HUDEP-2 (cell line): ENCODE results near the gene FECH.

Experiments
- DNase-seq, 76 experiments: peaks; one replicate each; lab custom pipeline; 2025; ENCODE audit not compliant: unreplicated experiment in 76 of 76; lab: John Stamatoyannopoulos, UW

FECH gene

DNA sequence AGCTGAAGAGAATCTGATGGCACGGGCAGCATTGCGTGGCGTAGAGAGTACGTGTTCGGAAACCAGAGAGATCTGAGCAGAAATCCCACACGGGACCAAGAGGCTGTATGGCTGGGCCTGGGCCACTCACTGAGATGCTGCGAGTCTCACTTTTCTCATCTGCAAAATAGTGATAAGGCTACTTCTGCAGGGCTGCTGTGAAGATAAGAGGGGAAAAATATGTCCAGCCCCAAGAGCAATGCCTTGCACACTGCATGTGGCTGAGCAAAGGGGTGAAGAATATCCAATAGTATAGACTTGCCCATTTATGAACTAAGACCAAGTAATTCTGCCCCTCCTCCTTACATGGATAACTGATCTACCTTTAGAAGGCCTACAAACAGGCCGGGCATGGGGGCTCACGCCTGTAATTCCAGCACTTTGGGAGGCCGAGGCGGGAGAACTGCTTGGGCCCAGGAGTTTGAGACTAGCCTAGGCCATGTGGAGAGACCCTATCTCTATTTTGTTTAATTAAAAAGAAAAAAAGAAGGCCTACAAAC lies 3.1 kb downstream of the FECH start:
- peak in 75 of 76 experiments; percentile 23 to 99 (median 89) for DNase-seq

DNA sequence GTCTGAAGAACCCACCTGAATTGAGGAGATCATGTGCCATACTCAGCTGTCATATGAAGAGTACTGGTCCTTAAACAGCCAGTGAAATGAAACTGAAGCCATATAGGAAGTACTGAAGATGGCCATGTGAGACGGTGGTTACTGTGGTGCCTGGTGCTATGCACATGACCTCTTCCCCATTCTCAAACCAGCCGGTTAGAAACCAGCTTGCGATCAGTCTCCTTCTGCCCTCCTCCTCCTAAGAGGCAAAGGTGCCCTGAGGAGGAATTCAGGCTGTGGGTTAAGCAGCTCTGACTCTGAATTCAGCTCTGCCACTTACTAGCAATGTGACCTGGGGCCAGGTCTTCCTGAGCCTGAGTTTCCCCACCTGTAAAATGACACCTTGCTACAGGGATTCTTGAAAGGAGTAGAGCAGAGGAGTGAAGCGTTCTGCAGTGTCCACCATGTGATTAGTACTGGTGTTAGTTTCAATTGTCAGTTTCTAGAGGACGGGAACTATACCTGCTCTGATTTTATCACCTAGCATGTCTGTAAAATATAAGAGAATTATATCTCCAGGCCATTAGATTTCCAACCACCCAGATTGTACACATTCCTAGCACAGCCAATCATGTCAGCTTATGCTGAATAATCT lies 5.1 kb downstream of the FECH start:
- DNase-seq, result peak in 9 of 76 experiments; percentile 8 to 55 (median 20)

DNA sequence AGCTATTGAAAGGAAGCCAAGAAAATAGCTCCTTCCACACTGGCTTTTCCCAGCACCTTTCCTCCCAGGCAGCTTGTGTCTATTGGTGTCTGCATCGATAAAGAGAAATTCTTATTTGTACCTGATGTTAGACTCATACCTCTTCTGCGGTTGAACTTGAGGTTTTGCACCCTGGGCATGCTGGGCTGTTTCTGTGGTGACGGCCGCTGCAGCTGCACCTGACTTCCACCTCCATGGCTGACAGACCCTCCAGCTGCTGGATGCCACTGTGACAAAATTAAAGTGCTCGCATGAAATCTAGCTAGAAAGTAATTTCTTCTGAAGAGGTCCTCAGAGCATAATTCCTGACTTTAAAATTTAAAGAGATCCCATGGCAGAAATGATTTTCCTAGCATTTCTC lies 6.6 kb downstream of the FECH start:
- no peak for DNase-seq

GRCh38 chr18:57576316-57576715 lies 10.2 kb downstream of the FECH start:
- no peak for DNase-seq

GRCh38 chr18:57575542-57575941 lies 11.0 kb downstream of the FECH start:
- no peak for DNase-seq

- DNase-seq, result no peak
Observed at GRCh38 chr18:57574866-57575265, 11.6 kb downstream of the FECH start.

- DNase-seq, result no peak
Observed at GRCh38 chr18:57570162-57570561, 16.3 kb downstream of the FECH start.

DNA sequence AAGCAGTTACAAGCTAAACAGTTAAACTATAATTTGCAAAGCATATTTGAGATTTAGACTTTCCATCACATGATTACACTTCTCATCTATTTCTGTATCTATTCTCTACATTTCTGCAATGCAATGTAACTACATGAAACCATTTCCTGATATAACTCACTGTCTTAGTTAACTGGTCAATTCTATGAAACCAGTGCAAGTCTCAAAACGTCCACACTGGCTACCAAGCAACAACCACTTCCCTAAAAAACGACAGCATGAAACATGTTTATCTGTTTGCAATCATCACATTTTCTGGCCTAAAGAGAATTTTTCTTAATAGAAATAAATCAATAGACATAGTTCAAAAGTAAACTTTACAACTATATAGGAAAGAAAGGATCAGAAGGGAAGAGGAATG lies 17.4 kb downstream of the FECH start:
- DNase-seq, result no peak

- DNase-seq, result peak in 37 of 76 experiments; percentile 3 to 72 (median 30)
Observed at GRCh38 chr18:57561728-57562423, 24.6 kb downstream of the FECH start.

GRCh38 chr18:57561261-57561660 lies 25.2 kb downstream of the FECH start:
- DNase-seq, result no peak

GRCh38 chr18:57559314-57559713 lies 27.2 kb downstream of the FECH start:
- DNase-seq, result no peak

- DNase-seq, result no peak
Observed at GRCh38 chr18:57555134-57555533, 31.4 kb downstream of the FECH start.

DNA sequence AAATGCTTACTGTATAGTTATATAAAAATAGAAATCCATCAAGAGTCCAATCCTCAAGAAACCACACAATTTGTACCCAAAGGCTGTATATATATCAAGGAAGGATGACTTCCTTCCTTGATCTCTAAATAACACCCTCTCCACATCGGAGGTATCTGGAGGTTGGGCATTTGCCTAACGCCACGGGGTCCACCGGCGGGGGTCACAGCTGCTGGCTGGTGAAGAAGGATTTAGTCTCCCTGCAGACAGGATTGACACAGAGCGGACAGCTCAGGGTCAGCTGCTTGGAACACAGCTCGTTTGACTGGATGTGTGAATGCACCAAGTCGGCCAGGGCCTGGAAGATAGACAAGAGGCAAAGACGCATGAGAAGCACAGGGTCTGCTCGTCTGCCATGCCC lies 36.0 kb downstream of the FECH start:
- no peak for DNase-seq

- DNase-seq, result peak in 1 of 76 experiments; percentile 6
Observed at GRCh38 chr18:57547260-57547659, 39.2 kb downstream of the FECH start.

- DNase-seq, result no peak
Observed at GRCh38 chr18:57544936-57545660, 41.4 kb downstream of the FECH start.

- DNase-seq, result no peak
Observed at GRCh38 chr18:57543560-57543959, 42.9 kb downstream of the FECH start.

- no peak for DNase-seq
Observed at GRCh38 chr18:57542812-57543427, 43.6 kb downstream of the FECH start.

DNA sequence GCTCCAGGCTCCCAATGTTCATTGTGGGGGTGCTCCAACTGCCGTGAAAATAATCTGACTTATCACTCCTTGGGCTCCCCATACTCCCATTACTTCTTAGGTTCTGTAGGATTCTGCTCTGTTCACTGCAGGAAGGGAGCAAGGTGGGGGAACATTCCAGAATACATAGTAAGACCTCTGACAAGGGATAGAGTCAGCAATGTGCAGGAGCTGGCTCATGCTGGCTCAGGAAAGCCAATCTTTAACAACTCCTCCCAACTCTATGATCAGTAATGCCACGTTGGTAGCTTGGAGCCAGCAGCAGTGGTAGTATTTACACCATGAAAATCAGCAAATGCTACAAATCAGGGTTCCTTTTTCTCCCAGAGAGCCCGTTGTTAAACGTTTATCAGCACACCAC lies 44.4 kb downstream of the FECH start:
- DNase-seq, result no peak

DNA sequence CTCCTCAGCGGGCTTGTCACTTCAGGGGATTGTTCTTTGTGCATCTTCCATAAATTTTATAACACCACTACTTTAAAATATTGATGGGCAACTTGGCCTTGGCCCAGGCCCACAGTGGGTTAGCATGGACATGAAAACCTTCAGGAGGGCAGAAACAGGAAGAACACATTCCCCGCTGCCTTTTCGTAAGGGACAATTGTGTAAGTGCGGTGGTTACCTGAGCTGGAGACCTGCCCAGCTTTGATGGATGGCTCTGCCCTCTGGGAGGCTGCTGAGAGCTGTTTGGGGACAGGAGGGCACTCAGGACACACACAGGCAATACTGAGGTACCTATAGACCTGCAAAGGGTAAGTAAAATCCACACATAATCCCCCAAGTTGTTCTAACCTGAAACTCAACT lies 46.8 kb downstream of the FECH start:
- DNase-seq, result no peak

DNA sequence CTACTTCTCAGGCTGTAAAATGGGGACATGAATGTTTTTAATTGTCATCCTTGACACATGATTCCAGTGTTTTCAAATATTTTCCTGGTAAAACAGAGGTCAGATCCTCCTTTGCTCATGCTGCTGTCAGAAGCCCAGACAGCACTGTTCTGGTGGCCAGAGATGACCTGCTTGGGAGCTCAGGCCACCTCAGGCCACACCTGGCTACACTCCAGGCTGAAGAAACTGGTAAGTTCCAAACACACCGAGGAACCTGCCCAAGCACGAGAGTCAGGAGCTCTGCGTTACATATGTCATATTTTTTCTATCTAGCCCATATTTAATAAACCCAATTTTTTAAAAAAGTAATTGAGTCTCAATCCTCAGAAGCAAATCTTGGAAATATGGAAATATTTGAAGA lies 47.9 kb downstream of the FECH start:
- DNase-seq, result no peak

DNA sequence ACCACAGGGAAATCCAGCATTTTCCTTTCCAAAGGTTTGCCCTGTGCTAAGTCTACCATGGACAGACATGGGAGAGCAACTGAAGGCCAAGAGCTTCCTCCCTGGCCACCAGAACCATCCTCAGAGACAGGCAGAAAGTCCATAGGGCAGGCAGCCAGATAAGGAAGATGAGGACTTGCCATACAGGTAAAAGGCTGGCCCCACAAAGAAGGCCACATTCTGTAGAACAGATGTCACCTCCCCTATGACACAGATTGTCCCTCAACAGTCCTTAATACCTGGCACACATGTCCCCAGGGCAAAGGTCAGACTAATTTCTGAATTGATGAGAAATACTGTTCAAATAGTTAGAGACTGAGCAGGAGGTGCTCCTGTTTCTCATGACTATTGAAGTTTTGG lies 52.0 kb downstream of the FECH start:
- DNase-seq, result no peak
